Loucy (cell line): ENCODE results near the gene HADHA.

Experiments
- H2AFZ ChIP-seq: fragments of 200-600 bp; sonication (generic); 2 replicates; pipeline ENCODE4 v1.6.0; 2016; ENCODE audit warnings: antibody characterized with exemption, mild to moderate bottlenecking, low read length, moderate library complexity
- H3F3A ChIP-seq: fragments of 200-600 bp; 2 replicates; pipeline ENCODE4 v1.6.0; 2016; ENCODE audit warnings: antibody characterized with exemption, low read depth, mild to moderate bottlenecking
- H3K27me3 ChIP-seq: fragments of 200-600 bp; sonication (generic); 2 replicates; pipeline ENCODE4 v1.6.1; 2014; ENCODE audit warnings: low read length, mild to moderate bottlenecking; ENCODE audit not compliant: insufficient read depth, poor library complexity, severe bottlenecking
- H3K36me3 ChIP-seq: fragments of 200-600 bp; sonication (generic); 2 replicates; pipeline ENCODE4 v1.6.1; 2016; ENCODE audit warnings: low read length; ENCODE audit not compliant: insufficient read depth
- H3K4me1 ChIP-seq: fragments of 200-600 bp; sonication (generic); 2 replicates; pipeline ENCODE4 v1.5.1; 2014; ENCODE audit warnings: low read length, mild to moderate bottlenecking; ENCODE audit not compliant: insufficient read depth, poor library complexity, severe bottlenecking
- H3K4me2 ChIP-seq: fragments of 200-600 bp; sonication (generic); 2 replicates; pipeline ENCODE4 v1.6.0; 2014; ENCODE audit warnings: antibody characterized with exemption, low read length, low read depth, mild to moderate bottlenecking; ENCODE audit not compliant: poor library complexity, severe bottlenecking
- H3K4me3 ChIP-seq: fragments of 200-600 bp; sonication (generic); 2 replicates; pipeline ENCODE4 v1.5.1; 2014; ENCODE audit warnings: low read length, mild to moderate bottlenecking, mixed read lengths; ENCODE audit not compliant: poor library complexity, severe bottlenecking
- H3K79me2 ChIP-seq: fragments of 200-600 bp; sonication (generic); 2 replicates; pipeline ENCODE4 v1.6.1; 2014; ENCODE audit warnings: low read length; ENCODE audit not compliant: insufficient read depth
- H3K9ac ChIP-seq: fragments of 200-600 bp; sonication (generic); 2 replicates; pipeline ENCODE4 v1.6.0; 2014; ENCODE audit warnings: mild to moderate bottlenecking, low read depth, low read length, moderate library complexity; ENCODE audit not compliant: poor library complexity, severe bottlenecking
- H3K9me2 ChIP-seq: fragments of 200-600 bp; sonication (generic); replicated peaks from 2 replicates; pipeline ENCODE4 v1.6.1; 2016; ENCODE audit warnings: low read depth, low read length, mixed read lengths
- H3K9me3 ChIP-seq: fragments of 200-600 bp; sonication (generic); 2 replicates; pipeline ENCODE4 v1.6.1; 2014; ENCODE audit warnings: mild to moderate bottlenecking, antibody characterized with exemption, low read length, low read depth; ENCODE audit not compliant: insufficient read depth
- H4K20me1 ChIP-seq: fragments of 200-600 bp; sonication (generic); 2 replicates; pipeline ENCODE4 v1.6.0; 2014; ENCODE audit warnings: antibody characterized with exemption, low read length, mild to moderate bottlenecking; ENCODE audit not compliant: insufficient read depth, poor library complexity, severe bottlenecking
- CTCF ChIP-seq: fragments of 200-600 bp; sonication (generic); conservative IDR thresholded peaks from 2 replicates; pipeline ENCODE4 v1.5.1; 2014; ENCODE audit warnings: mild to moderate bottlenecking, antibody characterized with exemption, low read length
- EZH2phosphoT487 ChIP-seq: fragments of 200-600 bp; IDR thresholded peaks from 2 replicates; pipeline ENCODE4 v1.6.1; 2018; ENCODE audit warnings: antibody characterized with exemption, mild to moderate bottlenecking, moderate library complexity, borderline replicate concordance

HADHA gene

GRCh38 chr2:26170795-26171194, 73.6 kb downstream of the HADHA start:
- H3K36me3 ChIP-seq: no peaks in the 10 kb centered on the region
- no peaks in the 10 kb centered on the region for H3K27me3 ChIP-seq
- H3K9me3 ChIP-seq: no peaks in the 10 kb centered on the region
- no peaks in the 10 kb centered on the region for H3K4me1 ChIP-seq
- no peaks in the 10 kb centered on the region for H3K9me2 ChIP-seq
- H3K4me2 ChIP-seq: no peak overlapping the region
- no peaks in the 10 kb centered on the region for H3F3A ChIP-seq
- no peak overlapping the region for H3K9ac ChIP-seq
- no peaks in the 10 kb centered on the region for H3K79me2 ChIP-seq
- H3K4me3 ChIP-seq: no peak overlapping the region
- TF ChIP-seq CTCF (no peak), EZH2phosphoT487 (no peak)
- no peak overlapping the region for H2AFZ ChIP-seq
- H4K20me1 ChIP-seq: no peaks in the 10 kb centered on the region

- Histone ChIP-seq H3K9me2 (no peaks in the 10 kb centered on the region), H3K4me2 (no peak overlapping the region), H3K79me2 (no peaks in the 10 kb centered on the region), H4K20me1 (no peaks in the 10 kb centered on the region), H3K36me3 (no peaks in the 10 kb centered on the region), H3K27me3 (no peaks in the 10 kb centered on the region), H3K4me3 (no peak overlapping the region), H3F3A (no peaks in the 10 kb centered on the region), H3K4me1 (no peaks in the 10 kb centered on the region), H3K9me3 (no peaks in the 10 kb centered on the region), H3K9ac (no peak overlapping the region), H2AFZ (no peak overlapping the region)
- TF ChIP-seq EZH2phosphoT487 (no peak), CTCF (no peak)
Measured at GRCh38 chr2:26169681-26170414, 74.6 kb downstream of the HADHA start.

- Histone ChIP-seq H3K36me3 (no peaks in the 10 kb centered on the region), H3K9me3 (no peaks in the 10 kb centered on the region), H3K27me3 (no peaks in the 10 kb centered on the region), H3K4me2 (no peak overlapping the region), H3K9ac (no peak overlapping the region), H4K20me1 (no peaks in the 10 kb centered on the region), H3K4me3 (no peak overlapping the region), H3K4me1 (no peaks in the 10 kb centered on the region), H2AFZ (no peak overlapping the region), H3K79me2 (no peaks in the 10 kb centered on the region), H3F3A (no peaks in the 10 kb centered on the region), H3K9me2 (no peaks in the 10 kb centered on the region)
- TF ChIP-seq EZH2phosphoT487 (no peak), CTCF (no peak)
Measured at GRCh38 chr2:26169226-26169625, 75.2 kb downstream of the HADHA start.
